Stimulated activated CD4-positive, alpha-beta T cell treated with anti-CD3 and anti-CD28 coated beads, TNF-alpha, amount 100 ng/mL, for 4 hours (primary cell): ENCODE results near the gene C13orf42.
A peak's percentile ranks its signal among the peaks of the same experiment; 100 is the strongest.

Experiments used
- DNase-seq, 3 experiments: peaks; one replicate each; pipeline ENCODE4 v3.0.0-alpha.2; 2020; ENCODE audit warnings: low read depth in 3 of 3

Gene C13orf42

DNA sequence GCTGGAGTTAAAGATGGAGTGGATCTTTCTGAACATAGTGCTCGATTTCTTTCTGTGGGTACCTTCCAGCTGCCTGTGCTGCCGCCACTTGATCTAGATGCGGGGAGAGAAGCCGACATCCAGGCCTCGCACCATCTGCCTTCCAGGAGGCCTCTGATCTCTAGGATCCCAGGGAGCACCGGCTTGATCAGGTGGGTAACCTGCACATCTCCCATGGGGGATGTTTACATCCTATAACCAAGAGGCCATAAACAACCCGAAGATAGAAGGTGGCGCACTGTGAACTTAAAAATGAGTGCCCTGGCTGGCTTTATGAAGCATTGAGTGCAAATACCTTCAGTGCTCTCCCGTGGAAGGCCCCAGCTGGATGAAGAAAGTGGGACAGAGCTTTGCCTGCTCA is at the start of gene C13orf42:
C13orf42 (minus strand) TSS at position 101 of the 400 bp plus-strand sequence; CDS start at position 36, 65 bp downstream.
- no peak for DNase-seq

- DNase-seq = no peak
Observed at GRCh38 chr13:51158880-51159518, 47.9 kb upstream of the C13orf42 start.

DNA sequence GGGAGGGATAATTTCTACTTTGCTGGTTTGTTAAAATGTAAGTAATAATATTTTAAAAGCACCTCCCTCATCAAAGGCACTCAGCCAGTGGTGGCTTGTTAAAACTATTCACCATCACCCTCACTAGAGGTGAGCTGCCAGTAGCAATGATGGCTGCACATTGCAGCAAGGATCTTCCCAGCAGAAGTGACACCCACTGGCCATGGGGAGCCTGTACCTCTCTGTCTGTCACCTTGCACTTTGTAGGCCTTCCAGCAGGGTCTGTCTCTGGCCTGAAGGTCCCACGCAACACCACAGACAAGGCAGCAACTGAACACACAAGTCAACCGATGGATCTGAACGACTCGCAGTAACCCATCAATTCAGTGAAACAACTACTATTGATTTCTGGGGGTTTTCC is 47.3 kb upstream of the C13orf42 start:
- DNase-seq = no peak

DNA sequence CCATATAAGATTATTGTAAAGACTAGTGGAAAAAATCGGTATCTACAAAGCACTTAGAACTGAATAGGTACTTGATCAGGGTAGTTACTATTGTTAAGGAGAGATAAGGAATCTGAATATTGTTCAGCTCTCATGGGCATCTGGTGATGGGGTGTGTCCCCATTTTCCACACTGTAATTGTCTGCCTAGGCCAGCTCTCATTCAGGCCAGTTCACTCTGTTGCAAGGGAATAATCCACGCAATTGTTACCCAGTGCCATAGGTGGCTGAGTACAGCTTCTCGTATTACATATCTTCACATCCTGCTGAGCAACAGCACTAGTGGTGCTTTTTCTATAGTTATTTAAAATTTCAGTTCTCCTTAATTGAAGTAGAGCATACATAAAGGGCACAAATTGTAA is 45.6 kb upstream of the C13orf42 start:
- DNase-seq = no peak

DNA sequence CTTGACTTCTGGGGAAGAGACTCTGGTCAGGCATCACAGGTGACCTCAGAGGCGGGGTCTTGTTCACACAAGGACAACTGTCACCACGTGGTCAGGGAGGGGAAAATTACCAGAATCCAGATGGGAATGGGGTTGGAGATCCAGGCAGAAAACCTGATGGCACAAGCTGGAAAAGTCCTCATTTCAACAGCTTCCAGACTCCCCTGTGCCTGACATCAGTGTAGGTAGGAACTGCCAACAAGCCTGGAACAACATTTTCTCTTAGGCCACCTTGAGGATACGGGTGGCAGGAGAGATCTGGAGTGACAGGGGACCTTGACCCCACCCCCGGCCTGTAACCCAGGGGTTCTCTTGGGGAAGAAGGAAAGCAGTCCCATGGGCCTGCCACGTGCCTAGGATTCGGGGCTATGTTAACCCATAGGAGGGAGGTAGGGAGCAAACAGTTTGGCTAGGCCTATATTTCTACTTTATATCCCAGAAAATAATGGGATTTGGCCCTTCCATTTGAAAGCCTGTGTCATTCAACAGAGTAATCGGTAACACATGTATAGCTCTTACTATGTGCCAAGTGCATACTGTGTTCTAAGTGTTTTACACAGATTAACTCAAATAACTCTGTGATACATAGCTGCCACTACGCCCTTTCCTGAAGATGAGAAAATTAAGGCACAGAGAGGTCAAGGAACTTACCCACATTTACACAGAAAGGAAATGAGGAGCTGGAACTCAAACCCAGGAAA is 44.9 kb upstream of the C13orf42 start:
- DNase-seq = no peak

GRCh38 chr13:51155161-51155560 is 44.1 kb upstream of the C13orf42 start:
- no peak for DNase-seq

DNA sequence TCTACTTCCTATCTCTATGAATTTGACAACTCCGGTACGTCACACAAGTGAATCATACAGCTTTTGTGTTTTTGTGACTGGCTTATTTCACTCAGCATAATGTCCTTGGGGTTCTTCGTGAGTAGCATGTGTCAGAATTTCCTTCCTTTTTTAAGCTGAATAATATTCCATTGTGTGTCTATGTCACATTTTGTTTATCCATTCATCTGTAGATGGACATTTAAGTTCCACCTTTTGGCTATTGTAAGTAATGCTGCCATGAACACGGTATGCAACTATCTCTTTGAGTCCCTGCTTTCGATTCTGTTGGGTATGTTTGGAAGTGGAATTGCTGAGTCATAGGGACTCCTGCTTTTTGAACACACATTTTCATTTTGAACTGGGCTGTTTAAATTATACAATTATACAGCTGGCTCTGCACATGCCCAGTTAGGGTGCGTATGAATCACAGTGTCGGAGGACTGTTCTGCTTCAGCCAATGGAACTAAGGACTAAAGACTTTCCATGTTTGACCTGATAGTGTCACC is 43.0 kb upstream of the C13orf42 start:
- DNase-seq = no peak

- no peak for DNase-seq
Observed at GRCh38 chr13:51153527-51153926, 42.5 kb upstream of the C13orf42 start.

GRCh38 chr13:51152701-51153100 is 41.6 kb upstream of the C13orf42 start:
- DNase-seq = no peak

- DNase-seq = no peak
Observed at GRCh38 chr13:51151463-51151862, 40.4 kb upstream of the C13orf42 start.

- no peak for DNase-seq
Observed at GRCh38 chr13:51148952-51149573, 38.0 kb upstream of the C13orf42 start.

DNA sequence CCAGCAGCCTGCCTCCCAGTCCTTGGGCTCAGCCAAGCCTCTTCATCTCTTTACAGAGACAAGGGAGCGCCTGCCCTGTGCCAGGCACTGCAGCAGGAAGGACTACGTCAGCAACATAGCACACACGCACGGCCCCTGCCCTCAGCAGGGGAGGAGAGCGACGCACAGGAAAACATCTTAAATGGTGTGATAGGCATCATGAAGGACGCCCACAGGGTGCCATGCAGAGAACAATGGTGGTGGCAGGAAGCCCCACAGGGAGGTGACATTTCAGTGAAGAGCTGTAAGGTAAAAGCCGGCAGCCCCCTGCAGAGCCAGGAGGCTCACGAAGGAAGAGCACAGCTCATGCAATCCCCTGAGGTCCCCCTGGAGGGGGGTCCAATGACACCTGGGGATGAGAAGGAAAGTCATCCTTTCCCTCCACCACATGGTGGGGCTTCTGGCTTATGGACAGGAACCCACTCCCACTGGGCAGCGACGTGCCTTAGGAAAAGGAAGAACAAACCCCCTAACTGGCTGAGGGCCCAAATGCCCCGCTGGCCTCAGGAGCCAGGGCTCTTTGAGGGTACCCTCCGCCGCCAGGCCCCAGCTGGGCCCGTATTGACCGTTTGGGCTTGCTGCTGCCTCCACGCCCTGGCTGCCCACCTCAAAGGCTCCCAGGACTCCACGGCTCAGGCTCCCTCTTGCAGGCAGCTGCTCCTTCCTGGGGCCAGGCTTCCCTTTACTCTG is 37.3 kb upstream of the C13orf42 start:
- DNase-seq = no peak

DNA sequence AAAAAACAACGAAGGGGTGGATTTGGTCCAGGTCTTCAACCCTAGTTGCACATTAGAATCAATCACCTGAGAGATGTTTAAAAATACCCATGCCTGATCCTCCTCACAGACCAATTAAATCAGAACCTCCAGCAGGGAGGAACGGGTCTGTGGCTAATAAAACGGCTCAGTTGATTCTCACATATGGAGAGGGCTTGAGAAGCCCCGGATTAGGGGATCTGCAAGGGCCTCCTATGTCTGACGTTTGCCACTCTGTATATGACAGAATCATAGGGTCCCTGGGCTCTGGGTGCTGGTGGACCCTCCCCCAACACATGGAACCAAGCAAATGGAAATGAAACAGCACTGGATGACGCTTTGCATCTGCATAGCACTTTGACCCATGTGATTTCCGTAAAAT is 36.7 kb upstream of the C13orf42 start:
- no peak for DNase-seq

DNA sequence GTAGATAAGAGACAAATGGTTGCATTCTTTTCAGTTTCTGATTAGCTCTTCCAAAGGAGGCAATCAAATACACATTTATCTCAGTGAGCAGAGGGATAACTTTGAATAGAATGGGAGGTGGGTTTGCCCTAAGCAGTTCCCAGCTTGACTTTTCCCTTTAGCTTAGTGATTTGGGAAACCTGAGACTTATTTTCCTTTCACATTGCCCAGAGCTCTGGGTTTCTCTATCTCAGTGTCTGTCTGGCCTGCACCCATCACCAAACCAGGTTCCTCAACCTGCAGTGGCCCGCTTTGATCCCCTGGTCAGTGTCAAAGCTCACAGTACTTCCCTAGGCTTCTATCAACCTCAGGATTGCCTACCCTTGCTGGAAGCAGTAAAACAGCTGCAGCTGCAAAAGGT is 35.6 kb upstream of the C13orf42 start:
- DNase-seq = no peak

- no peak for DNase-seq
Observed at GRCh38 chr13:51137250-51137649, 26.2 kb upstream of the C13orf42 start.

DNA sequence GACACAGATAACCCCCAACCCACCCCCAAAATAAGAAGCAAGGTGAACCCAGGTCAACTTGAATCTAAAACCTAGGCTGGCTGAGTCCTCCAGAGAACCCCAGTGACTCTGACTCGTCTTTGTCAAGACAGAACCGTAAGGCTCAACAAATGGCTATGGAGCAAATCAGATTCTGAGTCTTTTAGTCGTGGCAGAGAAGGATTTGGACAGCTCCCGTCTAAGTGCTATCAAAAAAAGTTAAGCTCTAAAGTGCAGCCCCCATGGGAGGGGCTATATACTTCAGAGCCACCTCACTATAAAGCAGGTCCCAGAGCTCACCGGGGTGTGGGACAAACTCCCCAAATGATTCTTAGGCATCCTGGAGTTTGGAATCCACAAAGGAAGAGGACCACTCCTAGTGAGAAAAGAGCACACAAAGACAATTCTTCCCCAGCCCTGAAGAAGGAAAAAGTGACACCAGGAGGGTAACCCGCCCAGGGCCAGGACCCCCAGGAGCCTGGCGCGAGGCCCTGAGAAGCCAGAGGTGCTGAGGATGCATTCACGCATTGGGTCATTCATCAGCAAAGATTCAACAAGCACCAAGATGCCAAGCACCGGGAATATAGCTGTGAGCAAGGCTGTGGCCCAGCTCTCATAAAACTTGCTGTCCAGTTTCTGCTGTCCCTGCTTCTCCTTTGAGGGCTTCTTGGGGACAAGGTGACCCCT is 25.4 kb upstream of the C13orf42 start:
- DNase-seq = no peak

DNA sequence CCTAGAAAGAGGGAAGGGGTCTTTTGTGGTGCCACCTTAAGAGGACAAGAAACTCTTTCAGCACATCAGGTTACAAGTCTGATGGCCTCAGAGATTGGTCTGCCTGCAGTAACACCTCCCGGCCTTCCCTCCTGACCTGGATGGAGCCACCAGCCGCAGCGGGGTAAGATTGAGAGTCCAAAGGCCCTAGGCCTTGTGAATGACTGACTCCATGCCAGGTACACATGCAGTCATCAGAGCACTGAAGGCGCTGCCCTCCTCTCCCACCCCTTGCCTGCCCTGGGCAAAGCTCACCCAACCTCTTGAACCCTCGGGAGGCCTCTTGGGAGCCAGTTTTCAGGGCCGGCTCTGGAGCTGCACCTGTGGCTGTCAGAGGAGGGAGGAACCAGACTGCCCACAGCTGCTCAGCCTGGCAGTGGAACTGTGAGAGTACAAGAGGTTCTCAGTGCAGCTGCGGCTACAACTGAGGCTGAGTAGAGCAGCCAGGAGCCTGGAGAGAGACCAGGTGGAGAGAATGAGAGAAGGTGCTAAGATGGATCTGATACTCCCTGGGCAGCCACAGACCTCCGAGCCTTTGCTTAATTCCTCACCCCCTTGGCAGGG is 23.8 kb upstream of the C13orf42 start:
- DNase-seq = no peak

DNA sequence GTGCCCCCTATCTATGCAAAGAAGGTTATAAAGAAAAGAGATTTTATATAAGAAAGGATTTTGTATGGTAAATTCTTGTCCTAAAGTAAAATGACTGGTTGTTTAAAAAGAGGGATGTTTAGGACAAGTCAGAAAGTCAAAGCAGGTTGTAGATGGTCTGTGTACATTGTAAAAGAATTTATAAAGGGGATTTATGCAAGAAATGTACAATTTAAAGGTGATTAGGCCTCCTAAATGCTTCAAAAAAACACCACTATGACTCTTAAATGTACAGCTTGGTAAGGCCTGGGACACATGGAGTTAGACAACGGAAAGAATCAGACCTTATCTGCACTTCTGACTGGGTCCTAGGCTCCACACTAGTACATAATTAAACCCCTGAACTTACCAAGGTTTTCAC is 19.3 kb upstream of the C13orf42 start:
- DNase-seq = no peak

DNA sequence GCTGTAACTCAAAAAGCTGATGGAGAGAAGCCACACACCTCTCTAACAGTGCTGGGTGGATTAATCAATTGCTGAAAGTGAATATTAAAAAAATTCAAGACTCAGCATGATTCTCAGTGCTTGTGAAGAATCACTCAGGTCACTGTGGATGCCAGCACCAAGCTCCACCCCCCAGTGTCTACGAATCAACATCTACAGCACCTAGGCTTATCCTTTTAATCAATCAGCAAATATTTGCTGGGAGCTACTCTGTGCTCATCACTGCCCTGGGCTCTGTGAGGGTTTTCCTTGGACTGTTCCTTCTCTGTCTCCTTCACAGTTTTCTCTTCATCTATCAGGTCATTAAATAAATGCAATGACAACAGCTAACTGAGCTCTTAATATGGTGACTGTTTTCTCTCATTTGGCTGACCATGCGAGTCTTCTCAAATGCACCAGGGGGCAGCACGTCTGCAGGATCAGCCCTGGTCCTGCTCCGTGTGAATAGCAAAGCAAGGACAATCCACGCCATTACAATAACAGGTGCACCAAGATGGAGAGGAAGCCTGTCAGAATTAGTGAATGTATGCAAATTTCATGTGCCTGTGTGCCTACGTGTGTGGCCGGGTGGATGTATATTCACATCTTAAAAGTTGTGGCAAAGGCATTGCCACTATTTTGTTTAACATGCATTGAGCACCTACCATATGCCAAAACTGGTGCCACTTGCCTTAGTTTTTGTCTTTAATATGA is 14.6 kb upstream of the C13orf42 start:
- DNase-seq = peak in 2 of 3 experiments; percentile 13 to 21

DNA sequence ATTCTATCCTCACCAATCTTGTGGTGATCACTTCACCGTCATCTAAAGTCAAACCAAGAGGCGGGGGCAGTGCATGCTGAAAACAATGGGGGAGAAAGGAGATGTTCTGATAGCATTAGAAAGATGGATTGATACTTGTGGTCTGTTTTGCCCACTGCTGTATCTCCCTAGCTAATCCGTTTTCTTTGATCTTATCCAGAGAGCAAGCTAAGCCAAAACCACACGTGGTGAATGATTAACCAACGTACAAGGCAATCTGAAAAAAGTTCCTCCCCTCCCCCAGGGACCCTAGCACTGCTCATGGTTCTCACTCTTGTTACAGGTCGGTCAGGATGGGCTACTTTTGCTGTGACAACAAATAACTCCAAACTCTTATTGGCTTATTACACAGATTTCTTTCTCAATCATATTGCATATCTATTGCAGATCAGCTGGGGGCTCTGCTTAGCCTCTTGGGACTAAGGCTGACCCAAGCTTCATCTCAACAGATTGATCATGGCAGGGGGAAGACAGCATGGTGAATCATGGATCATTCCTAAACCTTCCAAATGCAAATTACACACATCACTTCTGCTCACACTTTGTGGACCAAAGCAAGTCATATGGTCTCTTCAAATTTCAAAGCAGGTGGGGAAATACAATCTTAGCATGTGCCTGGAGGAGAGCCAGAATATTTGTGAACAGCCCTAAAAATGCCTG is 11.9 kb upstream of the C13orf42 start:
- no peak for DNase-seq
